ENCODE measurements around the gene DDAH1. TPM values are rescaled to one million over a fixed set of nuclear protein-coding genes. Genes with fewer than 3 reads are reported as not detected.

DDAH1 gene
- total RNA-seq, 1 experiment from 2014 or later, result 7.9 TPM

- no peak for DNase-seq (ENCODE audit: unreplicated experiment)
- ChIA-PET POLR2A (no interaction called here), CTCF (no interaction called here)
- TF ChIP-seq CTCF (IDR thresholded peaks at IDR 0.05; ENCODE audit: unreplicated experiment), result no peak
- no peaks in the 10 kb centered on the region for H3K9me3 Mint-ChIP-seq (ENCODE audit: unreplicated experiment)
- BruUV-seq (replicated peaks), result no TSS peak
- H3K36me3 Mint-ChIP-seq (ENCODE audit: insufficient read depth, unreplicated experiment), result no peaks in the 10 kb centered on the region
- H3K4me1 Mint-ChIP-seq (ENCODE audit: insufficient read depth, unreplicated experiment), result peaks cover 11% of the 10 kb centered on the region
- no peak overlapping the region for H3K27ac Mint-ChIP-seq (ENCODE audit: low read depth, unreplicated experiment)
- intact Hi-C loops (cut with micrococcal nuclease), result loop anchor here (10.0 kb wide), 1 partner anchor 136 kb away; no protein-coding TSS in a partner anchor
- H3K4me3 Mint-ChIP-seq (ENCODE audit: unreplicated experiment), result no peak overlapping the region
- H3K27me3 Mint-ChIP-seq (ENCODE audit: insufficient read depth, unreplicated experiment), result no peaks in the 10 kb centered on the region
These were observed 4.3 kb downstream of the DDAH1 start for GRCh38 chr1:85460555-85461088.

DNA sequence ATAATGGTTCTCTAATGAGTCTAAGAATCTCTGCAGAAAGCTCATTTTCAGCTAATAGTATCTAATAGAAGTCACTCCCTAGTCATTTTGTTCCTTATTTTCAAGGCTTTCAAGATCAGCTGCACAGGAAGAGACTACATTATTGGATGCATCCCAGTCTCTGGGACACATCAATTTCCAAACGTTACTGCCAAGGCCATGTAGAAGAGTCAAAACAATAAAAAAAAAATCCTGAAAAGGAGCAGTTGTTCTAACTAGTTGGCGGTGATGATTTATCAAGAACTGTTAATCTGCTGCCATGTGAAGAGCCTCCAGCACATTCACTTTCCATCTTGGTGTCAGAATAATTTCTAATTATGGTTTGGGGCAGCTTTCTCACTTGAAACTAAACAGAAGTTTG, 5.7 kb downstream of the DDAH1 start:
- H3K36me3 Mint-ChIP-seq (ENCODE audit: insufficient read depth, unreplicated experiment), result no peaks in the 10 kb centered on the region
- H3K27ac Mint-ChIP-seq (ENCODE audit: low read depth, unreplicated experiment), result no peak overlapping the region
- ChIA-PET CTCF (no interaction called here), POLR2A (interaction anchor here (0.9 kb wide), 1 partner anchor 68 kb away, joined by 3 read pairs; no protein-coding TSS in a partner anchor)
- DNase-seq (ENCODE audit: unreplicated experiment), result no peak
- no peaks in the 10 kb centered on the region for H3K9me3 Mint-ChIP-seq (ENCODE audit: unreplicated experiment)
- TF ChIP-seq CTCF (IDR thresholded peaks at IDR 0.05; ENCODE audit: unreplicated experiment), result no peak
- intact Hi-C loops (cut with micrococcal nuclease), result no loop called here
- H3K27me3 Mint-ChIP-seq (ENCODE audit: insufficient read depth, unreplicated experiment), result no peaks in the 10 kb centered on the region
- no TSS peak for BruUV-seq (replicated peaks)
- H3K4me3 Mint-ChIP-seq (ENCODE audit: unreplicated experiment), result no peak overlapping the region
- peaks cover 11% of the 10 kb centered on the region for H3K4me1 Mint-ChIP-seq (ENCODE audit: insufficient read depth, unreplicated experiment)

DNA sequence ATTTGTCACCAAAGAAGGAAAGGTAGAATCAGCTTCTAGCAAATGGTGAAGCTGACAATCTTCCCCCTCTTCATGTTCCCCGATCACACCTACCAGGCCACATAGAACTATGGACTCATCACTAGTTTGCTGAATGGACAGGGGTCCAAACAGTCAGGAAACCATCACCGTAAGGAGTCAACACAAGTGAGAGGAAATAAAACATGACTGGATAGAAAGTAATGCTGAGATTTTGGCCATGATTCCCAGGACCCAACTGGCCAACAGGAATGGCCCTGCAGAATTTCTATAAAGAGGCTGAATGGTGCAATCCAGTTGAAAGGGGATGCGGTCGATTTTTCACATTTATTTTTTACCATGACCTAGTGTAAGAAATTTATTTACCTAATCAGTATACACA, 10.7 kb downstream of the DDAH1 start:
- no peaks in the 10 kb centered on the region for H3K9me3 Mint-ChIP-seq (ENCODE audit: unreplicated experiment)
- H3K36me3 Mint-ChIP-seq (ENCODE audit: insufficient read depth, unreplicated experiment), result no peaks in the 10 kb centered on the region
- ChIA-PET CTCF (no interaction called here), POLR2A (interaction anchor here (1.0 to 1.3 kb wide), 3 partner anchors 11 to 42 kb away, joined by 3 to 5 read pairs (median 3); partner anchors contain the start of gene DDAH1)
- no TSS peak for BruUV-seq (replicated peaks)
- no peaks in the 10 kb centered on the region for H3K4me1 Mint-ChIP-seq (ENCODE audit: insufficient read depth, unreplicated experiment)
- no peak for DNase-seq (ENCODE audit: unreplicated experiment)
- H3K4me3 Mint-ChIP-seq (ENCODE audit: unreplicated experiment), result no peak overlapping the region
- TF ChIP-seq CTCF (IDR thresholded peaks at IDR 0.05; ENCODE audit: unreplicated experiment), result no peak
- no peaks in the 10 kb centered on the region for H3K27me3 Mint-ChIP-seq (ENCODE audit: insufficient read depth, unreplicated experiment)
- no peak overlapping the region for H3K27ac Mint-ChIP-seq (ENCODE audit: low read depth, unreplicated experiment)
- intact Hi-C loops (cut with micrococcal nuclease), result no loop called here

DNA sequence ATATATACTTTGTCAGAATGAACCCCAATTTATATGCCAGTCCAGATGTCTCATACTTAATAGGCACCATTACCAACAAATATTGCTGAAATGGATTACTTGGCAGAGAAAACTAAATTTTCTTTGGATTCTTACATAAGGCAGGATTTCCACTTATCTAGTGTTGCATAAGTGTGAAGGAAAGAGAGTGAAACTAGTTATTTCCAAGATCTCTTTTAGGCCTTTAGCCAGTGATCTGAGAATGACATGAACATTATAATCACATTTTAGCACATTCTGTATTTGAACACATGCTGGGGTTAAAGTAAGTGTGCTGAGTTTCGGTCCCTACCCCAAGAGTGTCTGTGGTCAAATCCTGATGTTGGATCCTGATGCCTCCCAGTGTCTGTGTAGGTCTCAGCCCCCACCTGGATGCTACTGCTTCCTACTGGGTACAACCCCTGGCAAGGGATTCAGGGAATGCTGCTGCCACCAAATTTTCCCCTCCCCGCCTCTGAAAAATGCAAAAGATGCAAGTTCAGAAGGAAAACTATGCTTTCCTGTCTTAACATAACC, 11.2 kb downstream of the DDAH1 start:
- DNase-seq (ENCODE audit: unreplicated experiment), result no peak
- no peak for TF ChIP-seq CTCF (IDR thresholded peaks at IDR 0.05; ENCODE audit: unreplicated experiment)
- no peaks in the 10 kb centered on the region for H3K36me3 Mint-ChIP-seq (ENCODE audit: insufficient read depth, unreplicated experiment)
- H3K4me1 Mint-ChIP-seq (ENCODE audit: insufficient read depth, unreplicated experiment), result no peaks in the 10 kb centered on the region
- no peaks in the 10 kb centered on the region for H3K9me3 Mint-ChIP-seq (ENCODE audit: unreplicated experiment)
- ChIA-PET POLR2A (interaction anchor here (1.3 to 1.5 kb wide), 2 partner anchors 11 to 80 kb away, joined by 3 to 5 read pairs; partner anchors contain the start of gene DDAH1), CTCF (no interaction called here)
- BruUV-seq (replicated peaks), result no TSS peak
- intact Hi-C loops (cut with micrococcal nuclease), result no loop called here
- H3K4me3 Mint-ChIP-seq (ENCODE audit: unreplicated experiment), result no peak overlapping the region
- H3K27ac Mint-ChIP-seq (ENCODE audit: low read depth, unreplicated experiment), result no peak overlapping the region
- H3K27me3 Mint-ChIP-seq (ENCODE audit: insufficient read depth, unreplicated experiment), result no peaks in the 10 kb centered on the region
